GM18873 (cell line): ENCODE measurements around the gene S1PR5.

Experiments
- ATAC-seq: cut with Tn5 transposase; IDR thresholded peaks from one replicate; pipeline ENCODE4 v1.9.1; 2021; ENCODE audit warnings: mild to moderate bottlenecking, moderate library complexity, moderate number of reproducible peaks; ENCODE audit not compliant: unreplicated experiment, low FRiP score

Gene S1PR5

GRCh38 chr19:10478476-10478875 lies 38.8 kb downstream of the S1PR5 start:
- no peak for ATAC-seq

GRCh38 chr19:10474962-10475451 lies 42.2 kb downstream of the S1PR5 start:
- no peak for ATAC-seq

- no peak for ATAC-seq
Observed at GRCh38 chr19:10473192-10473591, 44.1 kb downstream of the S1PR5 start.

- no peak for ATAC-seq
Observed at GRCh38 chr19:10471909-10472308, 45.3 kb downstream of the S1PR5 start.

- ATAC-seq = no peak
Observed at GRCh38 chr19:10468133-10468532, 49.1 kb downstream of the S1PR5 start.

- no peak for ATAC-seq
Observed at GRCh38 chr19:10467104-10467706, 50.0 kb downstream of the S1PR5 start.

- no peak for ATAC-seq
Observed at GRCh38 chr19:10464456-10464855, 52.8 kb downstream of the S1PR5 start.
